ENCODE results near the gene TUNAR. TPM values are rescaled to one million over a fixed set of nuclear protein-coding genes. Genes with fewer than 3 reads are reported as not detected.

Gene TUNAR
- total RNA-seq, 4 donors from 2014 or later: 0.13 TPM; not detected in 3

GRCh38 chr14:95889236-95889979, 12.8 kb downstream of the TUNAR start:
- no peak for TF ChIP-seq POLR2A (IDR thresholded peaks at IDR 0.05; ENCODE audit: low read depth)
- intact Hi-C loops (cut with DNase I): no loop called here
- WGBS: 71% methylated on average over 11 of the region's 11 CpGs
- no peak for DNase-seq (ENCODE audit: extremely low spot score)
- H3K27me3 ChIP-seq: peaks cover 0 to 48% (median 0%) of the 10 kb centered on the region in 4 donors
- H3K4me3 ChIP-seq: no peak overlapping the region
- no peaks in the 10 kb centered on the region for H3K36me3 ChIP-seq
- no peaks in the 10 kb centered on the region for H3K9me3 ChIP-seq
- no peak overlapping the region for H3K27ac ChIP-seq (replicated peaks in 1 of 4)
- H3K4me1 ChIP-seq: no peaks in the 10 kb centered on the region

- H3K9me3 ChIP-seq: no peaks in the 10 kb centered on the region
- TF ChIP-seq POLR2A (IDR thresholded peaks at IDR 0.05; ENCODE audit: low read depth): no peak
- no peak for TF ChIP-seq EP300 (IDR thresholded peaks at IDR 0.05)
- TF ChIP-seq POLR2AphosphoS5 (IDR thresholded peaks at IDR 0.05): no peak
- TF ChIP-seq CTCF (IDR thresholded peaks at IDR 0.05): no peak
- 74% methylated on average over 3 of the region's 3 CpGs for WGBS
- H3K27me3 ChIP-seq: peaks cover 0 to 66% (median 0%) of the 10 kb centered on the region in 4 donors
- no peaks in the 10 kb centered on the region for H3K36me3 ChIP-seq
- no peak for DNase-seq (ENCODE audit: extremely low spot score)
- no peaks in the 10 kb centered on the region for H3K4me1 ChIP-seq
- intact Hi-C loops (cut with DNase I): no loop called here
- no peak overlapping the region for H3K27ac ChIP-seq (replicated peaks in 1 of 4)
- H3K4me3 ChIP-seq: no peak overlapping the region
Observed at GRCh38 chr14:95891742-95892141, 15.1 kb downstream of the TUNAR start.

GRCh38 chr14:95892142-95892541, 15.5 kb downstream of the TUNAR start:
- H3K9me3 ChIP-seq: no peaks in the 10 kb centered on the region
- TF ChIP-seq EP300 (IDR thresholded peaks at IDR 0.05) (no peak), POLR2A (IDR thresholded peaks at IDR 0.05; ENCODE audit: low read depth) (no peak), POLR2AphosphoS5 (IDR thresholded peaks at IDR 0.05) (no peak), CTCF (IDR thresholded peaks at IDR 0.05) (no peak)
- H3K4me1 ChIP-seq: no peaks in the 10 kb centered on the region
- no peak overlapping the region for H3K27ac ChIP-seq (replicated peaks in 1 of 4)
- DNase-seq (ENCODE audit: extremely low spot score): no peak
- peaks cover 0 to 66% (median 0%) of the 10 kb centered on the region in 4 donors for H3K27me3 ChIP-seq
- no peak overlapping the region for H3K4me3 ChIP-seq
- intact Hi-C loops (cut with DNase I): no loop called here
- no peaks in the 10 kb centered on the region for H3K36me3 ChIP-seq
- WGBS: 90% methylated on average over 11 of the region's 11 CpGs

- Histone ChIP-seq H3K4me1 (no peaks in the 10 kb centered on the region), H3K9me3 (no peaks in the 10 kb centered on the region), H3K27ac (replicated peaks in 1 of 4) (no peak overlapping the region), H3K36me3 (no peaks in the 10 kb centered on the region), H3K27me3 (peaks cover 0 to 86% (median 0%) of the 10 kb centered on the region in 4 donors), H3K4me3 (no peak overlapping the region)
- intact Hi-C loops (cut with DNase I): no loop called here
- TF ChIP-seq CTCF (IDR thresholded peaks at IDR 0.05) (no peak), POLR2A (IDR thresholded peaks at IDR 0.05; ENCODE audit: low read depth) (no peak), POLR2AphosphoS5 (IDR thresholded peaks at IDR 0.05) (no peak), EP300 (IDR thresholded peaks at IDR 0.05) (no peak)
- no peak for DNase-seq (ENCODE audit: extremely low spot score)
- 47% methylated on average over 10 of the region's 10 CpGs for WGBS
Observed at GRCh38 chr14:95895720-95896119, 19.1 kb downstream of the TUNAR start.

GRCh38 chr14:95896498-95897135, 20.0 kb downstream of the TUNAR start:
- Histone ChIP-seq H3K27me3 (peaks cover 0 to 88% (median 0%) of the 10 kb centered on the region in 4 donors), H3K9me3 (no peaks in the 10 kb centered on the region), H3K4me3 (no peak overlapping the region), H3K36me3 (no peaks in the 10 kb centered on the region), H3K4me1 (no peaks in the 10 kb centered on the region), H3K27ac (replicated peaks in 1 of 4) (no peak overlapping the region)
- intact Hi-C loops (cut with DNase I): no loop called here
- 57% methylated on average over 7 of the region's 7 CpGs for WGBS
- no peak for TF ChIP-seq POLR2AphosphoS5 (IDR thresholded peaks at IDR 0.05)
- TF ChIP-seq EP300 (IDR thresholded peaks at IDR 0.05): no peak
- TF ChIP-seq CTCF (IDR thresholded peaks at IDR 0.05): no peak
- no peak for TF ChIP-seq POLR2A (IDR thresholded peaks at IDR 0.05; ENCODE audit: low read depth)
- DNase-seq (ENCODE audit: extremely low spot score): no peak

All from esophagus muscularis mucosa (tissue), 4 donors.